Esophagus muscularis mucosa (tissue), 4 donors: Measurements from ENCODE around the gene PRKCB.

Experiments used
- CTCF ChIP-seq, 3 experiments: fragments of 200-600 bp in 2 of 3; fragments of 450-650 bp in 1 of 3; sonication (generic) in 2 of 3; IDR thresholded peaks; one replicate each; pipeline ENCODE4 v1.5.1; 2017 to 2019; ENCODE audit warnings: antibody characterized with exemption in 3 of 3, mild to moderate bottlenecking in 2 of 3, moderate library complexity in 1 of 3
- EP300 ChIP-seq: sonication (generic); formaldehyde crosslinking; IDR thresholded peaks from one replicate; pipeline ENCODE4 v1.6.1; 2017; ENCODE audit warnings: antibody characterized with exemption
- POLR2AphosphoS5 ChIP-seq, 2 donors: sonication (generic); formaldehyde crosslinking; IDR thresholded peaks; one replicate each; pipeline ENCODE4 v1.6.1; 2017; ENCODE audit warnings: antibody characterized with exemption in 2 of 2

GRCh38 chr16:23807028-23807427, 28.8 kb upstream of the PRKCB start:
- no peak for TF ChIP-seq CTCF (IDR thresholded peaks at IDR 0.05)
- TF ChIP-seq EP300, result no peak
- no peak for TF ChIP-seq POLR2AphosphoS5 (IDR thresholded peaks at IDR 0.05)
